ENCODE results near the gene KIDINS220.

DNA sequence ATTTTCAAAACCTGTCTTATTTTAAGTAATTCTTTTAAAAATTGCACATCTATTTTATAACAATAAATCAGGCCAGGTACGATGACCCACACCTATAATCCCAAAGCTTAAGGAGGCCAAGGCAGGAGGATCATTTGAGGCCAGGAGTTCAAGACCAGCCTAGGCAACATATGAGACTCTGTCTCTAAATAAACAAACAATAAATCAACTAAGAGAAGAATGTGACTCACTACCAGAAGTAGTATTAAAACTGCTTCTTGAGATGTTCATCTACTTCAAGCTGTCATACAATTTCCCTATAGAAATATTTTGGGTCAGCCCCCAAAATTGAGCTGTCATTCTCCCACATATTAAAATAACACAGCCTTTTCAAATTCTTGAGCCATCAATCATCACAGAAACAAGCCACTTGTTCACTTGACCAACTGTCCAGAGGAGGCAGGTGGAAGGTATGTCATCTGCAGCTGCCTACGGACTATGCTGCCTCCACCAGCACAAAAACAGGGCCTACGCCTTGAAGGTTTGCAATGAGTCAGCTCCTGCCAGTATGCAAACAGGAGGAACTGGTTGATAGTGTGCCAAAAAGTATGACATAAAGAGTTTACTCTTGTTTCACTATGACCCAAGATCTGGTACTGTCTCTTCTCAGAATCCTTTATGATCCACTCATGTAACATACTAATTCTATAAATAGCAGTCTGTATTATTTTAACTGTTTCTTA is 33.6 kb downstream of the KIDINS220 start:
- TF ChIP-seq, protein P1, sequence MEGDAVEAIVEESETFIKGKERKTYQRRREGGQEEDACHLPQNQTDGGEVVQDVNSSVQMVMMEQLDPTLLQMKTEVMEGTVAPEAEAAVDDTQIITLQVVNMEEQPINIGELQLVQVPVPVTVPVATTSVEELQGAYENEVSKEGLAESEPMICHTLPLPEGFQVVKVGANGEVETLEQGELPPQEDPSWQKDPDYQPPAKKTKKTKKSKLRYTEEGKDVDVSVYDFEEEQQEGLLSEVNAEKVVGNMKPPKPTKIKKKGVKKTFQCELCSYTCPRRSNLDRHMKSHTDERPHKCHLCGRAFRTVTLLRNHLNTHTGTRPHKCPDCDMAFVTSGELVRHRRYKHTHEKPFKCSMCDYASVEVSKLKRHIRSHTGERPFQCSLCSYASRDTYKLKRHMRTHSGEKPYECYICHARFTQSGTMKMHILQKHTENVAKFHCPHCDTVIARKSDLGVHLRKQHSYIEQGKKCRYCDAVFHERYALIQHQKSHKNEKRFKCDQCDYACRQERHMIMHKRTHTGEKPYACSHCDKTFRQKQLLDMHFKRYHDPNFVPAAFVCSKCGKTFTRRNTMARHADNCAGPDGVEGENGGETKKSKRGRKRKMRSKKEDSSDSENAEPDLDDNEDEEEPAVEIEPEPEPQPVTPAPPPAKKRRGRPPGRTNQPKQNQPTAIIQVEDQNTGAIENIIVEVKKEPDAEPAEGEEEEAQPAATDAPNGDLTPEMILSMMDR (IDR thresholded peaks at IDR 0.05; ENCODE audit: insufficient read depth, low read depth, low read length): no peak
- TF ChIP-seq EZH2 (IDR thresholded peaks at IDR 0.05; ENCODE audit: insufficient read depth, low read length): no peak
